GM12878 (cell line): ENCODE results near the gene ZNF311. TPM values are rescaled to one million over a fixed set of nuclear protein-coding genes. Genes with fewer than 3 reads are reported as not detected.

Experiments
- ATF7 ChIP-seq: fragments of 450-650 bp; IDR thresholded peaks from 2 replicates; pipeline ENCODE4 v1.6.1; 2016; ENCODE audit warnings: low read depth, mild to moderate bottlenecking
- BCL3 ChIP-seq: IDR thresholded peaks from 2 replicates; pipeline ENCODE4 v1.6.1; 2011; ENCODE audit warnings: borderline replicate concordance, low read depth, mild to moderate bottlenecking, moderate library complexity, low read length; ENCODE audit not compliant: insufficient read depth, poor library complexity, severe bottlenecking
- BHLHE40 ChIP-seq, 2 experiments: fragments of 450-650 bp in 1 of 2; IDR thresholded peaks; 2 replicates each; pipeline ENCODE4 v1.6.1; 2011 to 2017; ENCODE audit warnings: low read depth in 2 of 2, borderline replicate concordance in 1 of 2, improper control_type of control experiment in 1 of 2, low read length in 1 of 2, mild to moderate bottlenecking in 1 of 2
- BMI1 ChIP-seq: fragments of 450-650 bp; IDR thresholded peaks from 2 replicates; pipeline ENCODE4 v1.6.1; 2016; ENCODE audit warnings: mild to moderate bottlenecking, moderate library complexity, borderline replicate concordance
- CBX5 ChIP-seq: sonication (generic); IDR thresholded peaks from 2 replicates; pipeline ENCODE4 v1.6.1; 2016; ENCODE audit warnings: low read depth, moderate library complexity, mild to moderate bottlenecking, inconsistent platforms
- FOS ChIP-seq: IDR thresholded peaks from 3 replicates; pipeline ENCODE4 v1.6.1; 2011; ENCODE audit warnings: borderline replicate concordance; ENCODE audit not compliant: insufficient read length; ENCODE audit errors: extremely low read depth
- GATAD2B ChIP-seq: fragments of 450-650 bp; conservative IDR thresholded peaks from 2 replicates; pipeline ENCODE4 v1.6.1; 2017; ENCODE audit warnings: low read depth, mild to moderate bottlenecking, moderate library complexity
- JUNB ChIP-seq: IDR thresholded peaks from 2 replicates; pipeline ENCODE4 v1.6.1; 2016; ENCODE audit warnings: antibody characterized with exemption, mild to moderate bottlenecking
- MLLT1 ChIP-seq: fragments of 450-650 bp; IDR thresholded peaks from 2 replicates; pipeline ENCODE4 v1.6.1; 2016; ENCODE audit warnings: mild to moderate bottlenecking
- NFIC ChIP-seq: IDR thresholded peaks from 2 replicates; pipeline ENCODE4 v1.6.1; 2012; ENCODE audit warnings: low read depth, mild to moderate bottlenecking, inconsistent platforms, low read length, moderate library complexity
- NFYA ChIP-seq: IDR thresholded peaks from 2 replicates; pipeline ENCODE4 v1.6.1; 2011; ENCODE audit warnings: low read depth, mild to moderate bottlenecking, low read length, improper control_type of control experiment, borderline replicate concordance
- NFYB ChIP-seq: IDR thresholded peaks from 2 replicates; pipeline ENCODE4 v1.6.1; 2011; ENCODE audit warnings: low read depth, mild to moderate bottlenecking, low read length, improper control_type of control experiment, moderate library complexity; ENCODE audit not compliant: insufficient read depth
- NR2C1 ChIP-seq: fragments of 450-650 bp; IDR thresholded peaks from 2 replicates; pipeline ENCODE4 v1.6.1; 2017; ENCODE audit warnings: antibody characterized with exemption, mild to moderate bottlenecking, moderate library complexity
- NRF1 ChIP-seq: conservative IDR thresholded peaks from 2 replicates; pipeline ENCODE4 v1.6.1; 2011; ENCODE audit warnings: mild to moderate bottlenecking, low read depth, low read length, improper control_type of control experiment
- RELA ChIP-seq: fragments of 450-650 bp; IDR thresholded peaks from 2 replicates; pipeline ENCODE4 v1.8.0; 2014; ENCODE audit warnings: borderline replicate concordance; ENCODE audit not compliant: partially characterized antibody
- SMAD5 ChIP-seq: IDR thresholded peaks from 2 replicates; pipeline ENCODE4 v1.6.1; 2016; ENCODE audit warnings: antibody characterized with exemption, low read depth
- SMARCA5 ChIP-seq: fragments of 450-650 bp; IDR thresholded peaks from 2 replicates; pipeline ENCODE4 v1.6.1; 2017; ENCODE audit warnings: mild to moderate bottlenecking
- SMC3 ChIP-seq: IDR thresholded peaks from 2 replicates; pipeline ENCODE4 v1.6.1; 2011; ENCODE audit warnings: low read length, improper control_type of control experiment, borderline replicate concordance
- STAT3 ChIP-seq: IDR thresholded peaks from 2 replicates; pipeline ENCODE4 v1.6.1; 2011; ENCODE audit warnings: low read depth, low read length, improper control_type of control experiment
- WRNIP1 ChIP-seq: IDR thresholded peaks from 2 replicates; pipeline ENCODE4 v1.6.1; 2011; ENCODE audit warnings: low read depth, low read length, improper control_type of control experiment, borderline replicate concordance
- polyA plus RNA-seq, 11 experiments: library from polyadenylated mRNA; depleted of rRNA in 4 of 11; unstranded in 6 of 11; stranded (reverse) in 5 of 11; fragments of >200 nt; fragmentation: Nextera tagmentation in 4 of 11; fragmentation: Illumina TruSeq in 1 of 11; extraction: Ambion mirVana in 4 of 11; extraction: Trizol in 1 of 11; gene quantifications; 1 replicate in 1 of 11; 2 replicates in 10 of 11; pipeline versions ENCODE4 v1.2.1 to v1.2.3, GENCODE V29; 2011 to 2016; ENCODE audit warnings: inconsistent platforms in 2 of 11, missing spikeins in 2 of 11, low read depth in 1 of 11
- total RNA-seq, 4 experiments: library from RNA; depleted of rRNA in 3 of 4; stranded (reverse); fragments of >200 nt in 3 of 4; fragmentation: Illumina TruSeq in 1 of 4; extraction: Trizol in 1 of 4; gene quantifications; 2 replicates each; pipeline versions ENCODE4 v1.2.1 to v1.2.3, GENCODE V29; 2013 to 2021
- TF ChIP-seq, protein P1 (sequence below): IDR thresholded peaks from 2 replicates; pipeline ENCODE4 v1.6.1; 2011; ENCODE audit warnings: mild to moderate bottlenecking, low read depth, low read length, moderate library complexity; ENCODE audit not compliant: insufficient replicate concordance
- TF ChIP-seq, protein P2 (sequence below): fragments of 150-350 bp; IDR thresholded peaks from 2 replicates; pipeline ENCODE4 v1.6.1; 2014; ENCODE audit warnings: mild to moderate bottlenecking, low read depth, low read length

Gene ZNF311
- total and polyA plus RNA-seq, 10 of the 15 experiments (the other 5 are each of a cell fraction or from before 2014, with no cell fraction given) = 0.07 TPM; not detected in 9

DNA sequence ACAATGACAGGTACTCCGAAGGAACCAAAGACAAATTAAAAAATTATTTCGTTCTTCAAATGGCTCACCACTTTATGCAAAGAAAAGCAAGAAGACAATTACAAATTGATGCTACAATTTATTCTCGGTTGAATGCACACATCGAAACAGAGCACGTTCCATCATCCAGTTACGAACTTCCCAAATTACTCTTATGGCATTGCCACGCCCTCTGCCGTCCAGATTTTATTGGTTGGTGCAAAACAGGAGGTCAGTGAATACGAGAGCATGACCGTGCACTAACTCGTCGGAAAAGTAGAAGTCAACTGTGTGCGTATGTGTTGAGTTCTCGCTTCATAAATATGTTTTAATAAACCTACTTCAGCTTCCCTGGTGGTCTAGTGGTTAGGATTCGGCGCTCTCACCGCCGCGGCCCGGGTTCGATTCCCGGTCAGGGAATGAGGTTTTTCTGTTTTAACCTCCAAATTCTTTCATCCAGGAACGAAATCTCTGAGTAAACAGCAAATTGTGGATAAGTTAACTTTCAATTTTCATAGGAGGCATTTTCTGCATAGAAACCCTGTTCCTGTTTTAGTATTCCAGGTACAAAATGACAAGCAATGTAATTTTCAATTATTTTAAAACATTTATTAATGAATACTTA lies 23.2 kb downstream of the ZNF311 start (continued):
- TF ChIP-seq JUNB = no peak
- TF ChIP-seq ATF7 = 0 out of 2 replicates have a peak, but pooled peaks have one; percentile 35
- no peak for TF ChIP-seq WRNIP1
- TF ChIP-seq, protein P1, sequence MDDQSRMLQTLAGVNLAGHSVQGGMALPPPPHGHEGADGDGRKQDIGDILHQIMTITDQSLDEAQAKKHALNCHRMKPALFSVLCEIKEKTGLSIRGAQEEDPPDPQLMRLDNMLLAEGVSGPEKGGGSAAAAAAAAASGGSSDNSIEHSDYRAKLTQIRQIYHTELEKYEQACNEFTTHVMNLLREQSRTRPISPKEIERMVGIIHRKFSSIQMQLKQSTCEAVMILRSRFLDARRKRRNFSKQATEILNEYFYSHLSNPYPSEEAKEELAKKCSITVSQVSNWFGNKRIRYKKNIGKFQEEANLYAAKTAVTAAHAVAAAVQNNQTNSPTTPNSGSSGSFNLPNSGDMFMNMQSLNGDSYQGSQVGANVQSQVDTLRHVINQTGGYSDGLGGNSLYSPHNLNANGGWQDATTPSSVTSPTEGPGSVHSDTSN = no peak
- TF ChIP-seq, protein P2, sequence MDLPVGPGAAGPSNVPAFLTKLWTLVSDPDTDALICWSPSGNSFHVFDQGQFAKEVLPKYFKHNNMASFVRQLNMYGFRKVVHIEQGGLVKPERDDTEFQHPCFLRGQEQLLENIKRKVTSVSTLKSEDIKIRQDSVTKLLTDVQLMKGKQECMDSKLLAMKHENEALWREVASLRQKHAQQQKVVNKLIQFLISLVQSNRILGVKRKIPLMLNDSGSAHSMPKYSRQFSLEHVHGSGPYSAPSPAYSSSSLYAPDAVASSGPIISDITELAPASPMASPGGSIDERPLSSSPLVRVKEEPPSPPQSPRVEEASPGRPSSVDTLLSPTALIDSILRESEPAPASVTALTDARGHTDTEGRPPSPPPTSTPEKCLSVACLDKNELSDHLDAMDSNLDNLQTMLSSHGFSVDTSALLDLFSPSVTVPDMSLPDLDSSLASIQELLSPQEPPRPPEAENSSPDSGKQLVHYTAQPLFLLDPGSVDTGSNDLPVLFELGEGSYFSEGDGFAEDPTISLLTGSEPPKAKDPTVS = no peak
- peak; percentile 27; the same call in 1 of the 2 replicates for TF ChIP-seq NFIC
- TF ChIP-seq BCL3 = no peak
- TF ChIP-seq SMAD5 = no peak
- no peak for TF ChIP-seq FOS
- no peak for TF ChIP-seq CBX5
- TF ChIP-seq NRF1 = no peak
- no peak for TF ChIP-seq STAT3
- 0 out of 2 replicates have a peak, but pooled peaks have one; percentile 17 for TF ChIP-seq MLLT1
- TF ChIP-seq GATAD2B = no peak
- TF ChIP-seq RELA = peak; percentile 74
- peak in 1 of 2 experiments; percentile 49; a peak in 1 of 4 replicates for TF ChIP-seq BHLHE40 (IDR thresholded peaks at IDR 0.05; ENCODE audit: borderline replicate concordance in 1 of 2, low read depth in 2 of 2, low read length in 1 of 2)
- TF ChIP-seq BMI1 = no peak
- TF ChIP-seq SMC3 = no peak
- no peak for TF ChIP-seq NR2C1
- no peak for TF ChIP-seq NFYA
- peak; percentile 64 for TF ChIP-seq NFYB
- TF ChIP-seq SMARCA5 = peak; percentile 84
